Measurements from ENCODE around the gene ANKHD1. TPM values are rescaled to one million over a fixed set of nuclear protein-coding genes. Genes with fewer than 3 reads are reported as not detected.

ANKHD1 gene
- total RNA-seq, 4 donors from 2014 or later, result 128 to 177 (median 143) TPM

DNA sequence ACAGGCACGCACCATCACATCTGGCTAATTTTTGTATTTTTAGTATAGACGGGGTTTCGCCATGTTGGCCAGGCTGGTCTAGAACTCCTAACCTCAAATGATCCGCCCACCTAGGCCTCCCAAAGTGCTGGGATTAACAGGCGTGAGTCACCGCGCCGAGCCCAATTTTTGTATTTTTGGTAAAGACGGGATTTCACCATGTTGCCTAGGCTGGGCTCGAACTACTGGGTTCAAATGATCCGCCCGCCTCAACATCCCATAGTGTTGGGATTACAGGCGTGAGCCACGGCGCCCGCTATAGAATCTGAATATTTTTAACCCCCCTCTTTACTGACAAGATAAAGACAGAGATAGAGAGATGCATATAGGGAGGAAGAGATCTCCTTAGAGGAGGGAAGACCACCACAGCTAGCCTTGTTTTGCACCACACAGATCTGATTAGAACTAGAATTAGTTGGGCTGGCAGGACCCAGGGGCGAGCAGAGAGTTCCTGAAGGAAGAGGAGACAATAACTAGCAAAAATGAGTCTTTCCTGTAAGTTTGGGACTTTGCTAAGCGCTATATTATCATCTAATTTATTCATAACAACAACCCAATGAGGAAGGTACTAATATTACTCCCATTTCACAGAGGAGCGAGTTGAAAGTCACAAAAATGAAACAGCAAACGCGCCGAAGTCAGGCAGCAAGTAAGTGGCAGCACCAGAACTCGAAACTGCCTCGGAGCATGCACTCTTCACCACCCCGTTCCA is 1.5 kb upstream of the ANKHD1 start:
- TF ChIP-seq, protein P1, sequence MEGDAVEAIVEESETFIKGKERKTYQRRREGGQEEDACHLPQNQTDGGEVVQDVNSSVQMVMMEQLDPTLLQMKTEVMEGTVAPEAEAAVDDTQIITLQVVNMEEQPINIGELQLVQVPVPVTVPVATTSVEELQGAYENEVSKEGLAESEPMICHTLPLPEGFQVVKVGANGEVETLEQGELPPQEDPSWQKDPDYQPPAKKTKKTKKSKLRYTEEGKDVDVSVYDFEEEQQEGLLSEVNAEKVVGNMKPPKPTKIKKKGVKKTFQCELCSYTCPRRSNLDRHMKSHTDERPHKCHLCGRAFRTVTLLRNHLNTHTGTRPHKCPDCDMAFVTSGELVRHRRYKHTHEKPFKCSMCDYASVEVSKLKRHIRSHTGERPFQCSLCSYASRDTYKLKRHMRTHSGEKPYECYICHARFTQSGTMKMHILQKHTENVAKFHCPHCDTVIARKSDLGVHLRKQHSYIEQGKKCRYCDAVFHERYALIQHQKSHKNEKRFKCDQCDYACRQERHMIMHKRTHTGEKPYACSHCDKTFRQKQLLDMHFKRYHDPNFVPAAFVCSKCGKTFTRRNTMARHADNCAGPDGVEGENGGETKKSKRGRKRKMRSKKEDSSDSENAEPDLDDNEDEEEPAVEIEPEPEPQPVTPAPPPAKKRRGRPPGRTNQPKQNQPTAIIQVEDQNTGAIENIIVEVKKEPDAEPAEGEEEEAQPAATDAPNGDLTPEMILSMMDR (IDR thresholded peaks at IDR 0.05; ENCODE audit: low read depth), result no peak

DNA sequence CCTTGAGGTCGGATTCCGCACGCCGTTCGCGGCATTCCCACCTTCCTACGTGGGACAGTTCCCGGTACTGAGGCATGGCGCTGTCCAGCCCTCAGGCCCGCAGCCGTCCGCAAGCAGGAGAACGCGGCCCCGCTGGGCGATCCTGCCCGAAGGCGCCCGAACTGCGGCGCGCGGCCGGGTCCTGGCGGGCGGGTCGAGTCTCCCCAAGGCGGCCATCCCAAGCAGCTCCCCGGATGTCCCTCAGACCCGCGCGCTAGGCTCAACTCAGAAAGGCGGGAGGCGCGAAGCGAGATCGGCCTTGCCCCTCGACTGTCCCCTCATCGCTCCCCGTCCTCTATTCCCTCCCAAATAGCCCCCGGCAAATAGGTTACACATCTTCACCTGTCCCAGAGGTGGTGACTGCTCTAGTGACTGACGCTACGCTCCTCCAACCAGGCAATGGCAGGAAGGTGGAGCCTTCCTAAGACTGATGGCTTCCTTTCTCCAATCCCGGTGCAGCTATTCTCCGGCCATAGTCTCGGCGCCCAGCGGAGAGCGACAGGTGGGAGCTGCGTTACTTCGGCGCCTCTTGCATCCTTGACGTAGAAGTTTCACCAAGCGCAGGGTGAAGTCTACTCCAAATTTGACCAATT is 787 bp upstream of the ANKHD1 start:
- TF ChIP-seq, protein P1 (IDR thresholded peaks at IDR 0.05; ENCODE audit: low read depth), result no peak

DNA sequence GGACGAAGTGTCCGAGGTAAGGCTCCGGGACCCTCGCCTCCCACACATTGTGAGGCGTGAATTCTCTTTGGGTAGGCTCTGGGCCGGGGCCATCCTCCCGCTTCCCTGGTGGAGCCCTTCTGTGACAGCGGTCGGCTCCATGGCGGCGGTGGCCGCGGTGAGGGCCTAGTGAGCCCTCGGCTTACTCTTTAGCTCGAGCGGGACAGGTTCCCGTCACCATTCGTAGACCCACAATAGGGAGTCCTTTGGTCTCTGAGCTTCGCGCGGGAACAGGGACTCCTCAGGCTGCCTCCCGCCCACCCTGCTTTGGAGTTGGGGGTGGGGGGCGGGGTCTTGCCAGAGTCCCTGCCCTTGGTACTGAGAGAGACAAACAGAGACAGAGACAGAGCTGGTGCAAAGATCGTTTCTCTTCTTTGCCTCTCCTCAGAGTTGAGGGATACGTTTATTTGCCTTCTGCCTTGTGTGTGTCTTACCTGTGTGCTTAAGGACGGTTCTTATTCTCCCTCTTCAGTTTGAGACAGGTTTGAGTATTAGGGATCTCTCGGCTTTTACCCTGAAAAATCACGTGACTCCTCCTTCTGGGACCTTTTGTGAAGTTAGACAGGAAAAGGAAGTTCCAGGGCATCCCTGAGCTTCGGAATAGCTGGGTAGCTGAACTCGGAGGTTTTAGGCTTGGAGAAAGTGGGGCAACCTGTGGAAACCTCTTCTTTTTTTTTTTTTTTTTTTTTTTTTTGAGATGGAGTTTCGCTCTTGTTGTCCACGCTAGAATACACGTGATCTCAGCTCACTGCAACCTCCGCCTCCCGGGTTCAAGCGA is 833 bp downstream of the ANKHD1 start:
- TF ChIP-seq, protein P1 (IDR thresholded peaks at IDR 0.05; ENCODE audit: low read depth), result no peak

DNA sequence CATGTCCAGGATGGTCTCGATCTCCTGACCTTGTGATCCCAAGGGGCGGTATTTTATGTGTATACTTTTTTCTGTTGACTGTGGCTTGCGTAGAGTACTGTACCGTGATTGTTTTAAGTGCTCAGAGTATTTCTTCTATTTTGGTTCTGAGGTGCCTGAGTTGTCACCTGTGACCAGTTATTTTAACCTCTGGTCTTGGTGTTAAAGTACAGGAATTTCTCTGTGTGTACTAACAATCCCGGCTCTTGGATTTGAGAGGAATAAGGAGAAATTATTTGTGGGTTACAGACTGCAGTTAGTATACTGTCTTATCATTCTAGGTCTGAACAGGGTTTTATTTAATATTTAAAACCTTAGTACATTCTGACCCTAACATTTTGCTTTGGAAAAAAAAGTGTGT is 2.0 kb downstream of the ANKHD1 start:
- TF ChIP-seq, protein P1 (IDR thresholded peaks at IDR 0.05; ENCODE audit: low read depth), result no peak

DNA sequence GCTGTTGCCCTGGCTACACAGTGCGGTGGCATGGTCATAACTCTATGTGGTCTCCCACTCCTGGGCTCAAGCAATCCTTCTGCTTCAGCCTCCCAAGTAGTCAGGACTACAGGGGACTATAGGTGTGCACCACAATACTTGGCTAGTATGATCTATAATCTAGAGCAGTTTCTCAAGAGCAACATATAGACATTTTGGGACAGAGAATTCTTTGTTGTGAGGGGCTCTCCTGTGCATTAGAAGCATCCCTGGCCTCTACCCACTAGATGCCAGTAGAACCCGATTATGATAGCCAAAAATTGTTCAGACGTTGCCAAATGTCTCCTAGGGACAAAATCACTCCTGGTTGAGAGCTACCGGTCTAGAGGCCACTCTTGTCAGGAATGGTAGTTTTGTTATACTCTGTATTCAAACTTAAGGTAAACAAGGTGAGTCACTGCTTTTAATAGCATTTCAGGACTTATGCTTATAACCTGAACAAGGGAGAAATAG is 7.2 kb downstream of the ANKHD1 start:
- TF ChIP-seq, protein P1 (IDR thresholded peaks at IDR 0.05; ENCODE audit: low read depth), result no peak

DNA sequence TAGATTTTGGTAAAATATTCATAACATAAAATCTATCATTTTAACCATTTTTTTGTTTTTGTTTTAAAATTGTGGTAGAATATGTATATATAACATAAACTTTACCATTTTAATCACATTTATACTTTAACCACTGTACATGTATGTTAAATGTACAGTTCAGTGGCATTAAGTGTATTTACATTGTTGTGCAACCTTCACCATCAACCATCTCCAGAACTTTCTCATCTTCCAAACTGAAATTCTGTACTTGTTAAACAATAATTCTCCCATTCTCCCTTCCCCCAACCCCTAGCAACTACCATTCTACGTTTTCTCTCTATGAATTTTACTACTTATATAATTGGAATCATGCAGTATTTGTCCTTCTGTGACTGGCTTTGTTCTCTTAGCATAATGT is 11.6 kb downstream of the ANKHD1 start:
- TF ChIP-seq, protein P1 (IDR thresholded peaks at IDR 0.05; ENCODE audit: low read depth), result no peak

DNA sequence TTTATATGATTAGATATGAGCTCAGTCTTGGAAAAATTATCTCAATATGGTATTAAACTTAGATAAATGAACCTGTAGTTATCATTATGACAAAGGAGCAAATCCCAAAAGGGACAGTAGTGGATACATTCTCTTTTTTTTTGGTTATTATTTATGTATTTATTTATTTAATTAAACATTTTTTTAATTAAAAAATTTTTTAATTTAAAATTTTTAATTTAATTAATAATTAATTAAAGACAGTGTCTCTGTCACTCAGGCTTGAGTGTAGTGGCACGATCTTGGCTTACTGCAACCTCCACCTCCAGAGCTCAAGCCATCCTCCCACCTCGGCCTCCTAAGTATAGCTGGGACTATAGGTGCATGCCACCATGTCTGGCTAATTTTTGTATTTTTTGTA is 15.6 kb downstream of the ANKHD1 start:
- TF ChIP-seq, protein P1 (IDR thresholded peaks at IDR 0.05; ENCODE audit: low read depth), result no peak
